GM10266 (cell line): ENCODE measurements around the gene MEF2C.

Experiments used
- DNase-seq: peaks from one replicate; pipeline ENCODE4 v3.0.0; 2012; ENCODE audit errors: extremely low spot score
- CTCF ChIP-seq: IDR thresholded peaks from 2 replicates; pipeline ENCODE4 v1.5.1; 2012; ENCODE audit warnings: mild to moderate bottlenecking, low read depth; ENCODE audit not compliant: control insufficient read depth, insufficient read depth; ENCODE audit errors: missing control alignments

Gene MEF2C

GRCh38 chr5:88813805-88814575 lies 69.0 kb downstream of the MEF2C start:
- TF ChIP-seq CTCF, result no peak
- no peak for DNase-seq

GRCh38 chr5:88813244-88813643 lies 69.7 kb downstream of the MEF2C start:
- no peak for DNase-seq
- TF ChIP-seq CTCF, result no peak

GRCh38 chr5:88808153-88808552 lies 74.8 kb downstream of the MEF2C start:
- DNase-seq, result no peak
- TF ChIP-seq CTCF, result no peak

- TF ChIP-seq CTCF, result no peak
- no peak for DNase-seq
These were observed 75.7 kb downstream of the MEF2C start for GRCh38 chr5:88807327-88807726.

- DNase-seq, result no peak
- no peak for TF ChIP-seq CTCF
These were observed 76.6 kb downstream of the MEF2C start for GRCh38 chr5:88806338-88806737.

- no peak for DNase-seq
- no peak for TF ChIP-seq CTCF
These were observed 77.7 kb downstream of the MEF2C start for GRCh38 chr5:88805151-88805784.

- DNase-seq, result no peak
- TF ChIP-seq CTCF, result no peak
These were observed 78.5 kb downstream of the MEF2C start for GRCh38 chr5:88804444-88804843.
